Measurements from ENCODE around the gene ECE1. TPM values are rescaled to one million over a fixed set of nuclear protein-coding genes. Genes with fewer than 3 reads are reported as not detected.

Gene ECE1
- total and polyA plus RNA-seq, 9 of the 15 experiments (the other 6 are each of a cell fraction or from before 2014, with no cell fraction given), result 0.56 to 34.8 (median 11.0) TPM

DNA sequence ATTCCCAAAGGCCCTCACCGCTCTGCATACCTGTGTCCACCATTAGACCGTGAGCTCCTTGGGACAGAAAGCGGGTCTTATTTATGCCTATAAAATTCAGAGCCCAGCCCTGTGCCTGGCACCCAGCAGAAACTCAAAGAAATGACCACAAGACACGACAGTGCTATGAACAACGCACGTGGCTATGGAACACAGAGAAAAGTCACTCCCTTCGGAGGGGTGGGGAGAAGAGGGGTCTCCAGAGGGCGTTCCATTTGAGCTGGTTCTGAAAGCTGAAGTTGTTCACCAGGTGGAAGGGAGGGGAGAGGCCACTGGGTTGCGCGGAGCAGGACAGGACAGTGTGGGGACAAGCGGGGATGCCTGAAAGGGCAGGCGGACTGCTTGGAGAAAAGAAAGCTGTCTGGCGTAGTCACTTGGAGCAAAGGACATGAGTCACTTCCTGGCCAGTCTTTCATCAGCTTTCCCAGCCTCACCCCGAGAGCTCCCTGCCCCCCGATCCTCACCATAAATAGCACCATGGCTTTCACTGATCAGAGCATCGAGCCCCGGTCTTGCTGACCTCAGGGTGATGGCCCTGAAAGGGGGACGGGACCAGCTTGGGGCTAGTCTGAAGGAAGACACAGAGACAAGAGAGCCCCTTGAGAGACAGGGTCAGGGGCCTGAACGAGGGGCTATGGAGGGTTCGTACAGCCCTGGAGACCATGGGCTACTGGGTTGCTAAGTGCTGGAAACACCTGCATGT, 28.5 kb downstream of the ECE1 start (continued):
- peak; percentile 87 for TF ChIP-seq ZNF175 (CRISPR knock-in tag; IDR thresholded peaks at IDR 0.05; ENCODE audit: low read depth)
- TF ChIP-seq ZFP30 (CRISPR knock-in tag; IDR thresholded peaks at IDR 0.05; ENCODE audit: borderline replicate concordance), result no peak
- TF ChIP-seq HDAC1 (IDR thresholded peaks at IDR 0.05), result peak in 1 of 2 experiments; percentile 57; a peak in 2 of 4 replicates
- no peak; the same call in 1 of the 2 replicates for TF ChIP-seq NFATC3 (IDR thresholded peaks at IDR 0.05)
- peak; percentile 47 for TF ChIP-seq TBP (optimal IDR thresholded peaks at IDR 0.05; ENCODE audit: low read depth, low read length)
- peak; percentile 88 for TF ChIP-seq MEF2A (IDR thresholded peaks at IDR 0.05; ENCODE audit: control insufficient read depth, low read depth, low read length)
- TF ChIP-seq ZC3H8 (IDR thresholded peaks at IDR 0.05), result 0 out of 2 replicates have a peak, but pooled peaks have one; percentile 31
- TF ChIP-seq, protein P1, sequence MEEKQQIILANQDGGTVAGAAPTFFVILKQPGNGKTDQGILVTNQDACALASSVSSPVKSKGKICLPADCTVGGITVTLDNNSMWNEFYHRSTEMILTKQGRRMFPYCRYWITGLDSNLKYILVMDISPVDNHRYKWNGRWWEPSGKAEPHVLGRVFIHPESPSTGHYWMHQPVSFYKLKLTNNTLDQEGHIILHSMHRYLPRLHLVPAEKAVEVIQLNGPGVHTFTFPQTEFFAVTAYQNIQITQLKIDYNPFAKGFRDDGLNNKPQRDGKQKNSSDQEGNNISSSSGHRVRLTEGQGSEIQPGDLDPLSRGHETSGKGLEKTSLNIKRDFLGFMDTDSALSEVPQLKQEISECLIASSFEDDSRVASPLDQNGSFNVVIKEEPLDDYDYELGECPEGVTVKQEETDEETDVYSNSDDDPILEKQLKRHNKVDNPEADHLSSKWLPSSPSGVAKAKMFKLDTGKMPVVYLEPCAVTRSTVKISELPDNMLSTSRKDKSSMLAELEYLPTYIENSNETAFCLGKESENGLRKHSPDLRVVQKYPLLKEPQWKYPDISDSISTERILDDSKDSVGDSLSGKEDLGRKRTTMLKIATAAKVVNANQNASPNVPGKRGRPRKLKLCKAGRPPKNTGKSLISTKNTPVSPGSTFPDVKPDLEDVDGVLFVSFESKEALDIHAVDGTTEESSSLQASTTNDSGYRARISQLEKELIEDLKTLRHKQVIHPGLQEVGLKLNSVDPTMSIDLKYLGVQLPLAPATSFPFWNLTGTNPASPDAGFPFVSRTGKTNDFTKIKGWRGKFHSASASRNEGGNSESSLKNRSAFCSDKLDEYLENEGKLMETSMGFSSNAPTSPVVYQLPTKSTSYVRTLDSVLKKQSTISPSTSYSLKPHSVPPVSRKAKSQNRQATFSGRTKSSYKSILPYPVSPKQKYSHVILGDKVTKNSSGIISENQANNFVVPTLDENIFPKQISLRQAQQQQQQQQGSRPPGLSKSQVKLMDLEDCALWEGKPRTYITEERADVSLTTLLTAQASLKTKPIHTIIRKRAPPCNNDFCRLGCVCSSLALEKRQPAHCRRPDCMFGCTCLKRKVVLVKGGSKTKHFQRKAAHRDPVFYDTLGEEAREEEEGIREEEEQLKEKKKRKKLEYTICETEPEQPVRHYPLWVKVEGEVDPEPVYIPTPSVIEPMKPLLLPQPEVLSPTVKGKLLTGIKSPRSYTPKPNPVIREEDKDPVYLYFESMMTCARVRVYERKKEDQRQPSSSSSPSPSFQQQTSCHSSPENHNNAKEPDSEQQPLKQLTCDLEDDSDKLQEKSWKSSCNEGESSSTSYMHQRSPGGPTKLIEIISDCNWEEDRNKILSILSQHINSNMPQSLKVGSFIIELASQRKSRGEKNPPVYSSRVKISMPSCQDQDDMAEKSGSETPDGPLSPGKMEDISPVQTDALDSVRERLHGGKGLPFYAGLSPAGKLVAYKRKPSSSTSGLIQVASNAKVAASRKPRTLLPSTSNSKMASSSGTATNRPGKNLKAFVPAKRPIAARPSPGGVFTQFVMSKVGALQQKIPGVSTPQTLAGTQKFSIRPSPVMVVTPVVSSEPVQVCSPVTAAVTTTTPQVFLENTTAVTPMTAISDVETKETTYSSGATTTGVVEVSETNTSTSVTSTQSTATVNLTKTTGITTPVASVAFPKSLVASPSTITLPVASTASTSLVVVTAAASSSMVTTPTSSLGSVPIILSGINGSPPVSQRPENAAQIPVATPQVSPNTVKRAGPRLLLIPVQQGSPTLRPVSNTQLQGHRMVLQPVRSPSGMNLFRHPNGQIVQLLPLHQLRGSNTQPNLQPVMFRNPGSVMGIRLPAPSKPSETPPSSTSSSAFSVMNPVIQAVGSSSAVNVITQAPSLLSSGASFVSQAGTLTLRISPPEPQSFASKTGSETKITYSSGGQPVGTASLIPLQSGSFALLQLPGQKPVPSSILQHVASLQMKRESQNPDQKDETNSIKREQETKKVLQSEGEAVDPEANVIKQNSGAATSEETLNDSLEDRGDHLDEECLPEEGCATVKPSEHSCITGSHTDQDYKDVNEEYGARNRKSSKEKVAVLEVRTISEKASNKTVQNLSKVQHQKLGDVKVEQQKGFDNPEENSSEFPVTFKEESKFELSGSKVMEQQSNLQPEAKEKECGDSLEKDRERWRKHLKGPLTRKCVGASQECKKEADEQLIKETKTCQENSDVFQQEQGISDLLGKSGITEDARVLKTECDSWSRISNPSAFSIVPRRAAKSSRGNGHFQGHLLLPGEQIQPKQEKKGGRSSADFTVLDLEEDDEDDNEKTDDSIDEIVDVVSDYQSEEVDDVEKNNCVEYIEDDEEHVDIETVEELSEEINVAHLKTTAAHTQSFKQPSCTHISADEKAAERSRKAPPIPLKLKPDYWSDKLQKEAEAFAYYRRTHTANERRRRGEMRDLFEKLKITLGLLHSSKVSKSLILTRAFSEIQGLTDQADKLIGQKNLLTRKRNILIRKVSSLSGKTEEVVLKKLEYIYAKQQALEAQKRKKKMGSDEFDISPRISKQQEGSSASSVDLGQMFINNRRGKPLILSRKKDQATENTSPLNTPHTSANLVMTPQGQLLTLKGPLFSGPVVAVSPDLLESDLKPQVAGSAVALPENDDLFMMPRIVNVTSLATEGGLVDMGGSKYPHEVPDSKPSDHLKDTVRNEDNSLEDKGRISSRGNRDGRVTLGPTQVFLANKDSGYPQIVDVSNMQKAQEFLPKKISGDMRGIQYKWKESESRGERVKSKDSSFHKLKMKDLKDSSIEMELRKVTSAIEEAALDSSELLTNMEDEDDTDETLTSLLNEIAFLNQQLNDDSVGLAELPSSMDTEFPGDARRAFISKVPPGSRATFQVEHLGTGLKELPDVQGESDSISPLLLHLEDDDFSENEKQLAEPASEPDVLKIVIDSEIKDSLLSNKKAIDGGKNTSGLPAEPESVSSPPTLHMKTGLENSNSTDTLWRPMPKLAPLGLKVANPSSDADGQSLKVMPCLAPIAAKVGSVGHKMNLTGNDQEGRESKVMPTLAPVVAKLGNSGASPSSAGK (IDR thresholded peaks at IDR 0.05), result peak; percentile 95
- peak; percentile 83 for TF ChIP-seq ARID1B (IDR thresholded peaks at IDR 0.05)
- TF ChIP-seq ZNF174 (CRISPR knock-in tag; IDR thresholded peaks at IDR 0.05), result no peak
- TF ChIP-seq, protein P2, sequence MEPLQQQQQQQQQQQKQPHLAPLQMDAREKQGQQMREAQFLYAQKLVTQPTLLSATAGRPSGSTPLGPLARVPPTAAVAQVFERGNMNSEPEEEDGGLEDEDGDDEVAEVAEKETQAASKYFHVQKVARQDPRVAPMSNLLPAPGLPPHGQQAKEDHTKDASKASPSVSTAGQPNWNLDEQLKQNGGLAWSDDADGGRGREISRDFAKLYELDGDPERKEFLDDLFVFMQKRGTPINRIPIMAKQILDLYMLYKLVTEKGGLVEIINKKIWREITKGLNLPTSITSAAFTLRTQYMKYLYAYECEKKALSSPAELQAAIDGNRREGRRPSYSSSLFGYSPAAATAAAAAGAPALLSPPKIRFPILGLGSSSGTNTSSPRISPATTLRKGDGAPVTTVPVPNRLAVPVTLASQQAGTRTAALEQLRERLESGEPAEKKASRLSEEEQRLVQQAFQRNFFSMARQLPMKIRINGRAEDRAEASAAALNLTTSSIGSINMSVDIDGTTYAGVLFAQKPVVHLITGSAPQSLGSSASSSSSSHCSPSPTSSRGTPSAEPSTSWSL (CRISPR knock-in tag; IDR thresholded peaks at IDR 0.05; ENCODE audit: borderline replicate concordance), result no peak
- TF ChIP-seq SRSF9 (IDR thresholded peaks at IDR 0.05; ENCODE audit: borderline replicate concordance, low read depth, low read length), result no peak
- no peak for TF ChIP-seq CHD4 (IDR thresholded peaks at IDR 0.05; ENCODE audit: insufficient read depth, insufficient replicate concordance, low read depth, low read length, poor library complexity, severe bottlenecking)
- TF ChIP-seq NFE2L1 (tag; IDR thresholded peaks at IDR 0.05; ENCODE audit: borderline replicate concordance, low read depth), result no peak
- TF ChIP-seq ARID2 (IDR thresholded peaks at IDR 0.05), result 0 out of 2 replicates have a peak, but pooled peaks have one; percentile 4
